SH-SY5Y (cell line): ENCODE results near the gene RALGAPA2.

ENCODE experiments used
- GATA2 ChIP-seq: IDR thresholded peaks from 2 replicates; pipeline ENCODE4 v1.6.1; 2011; ENCODE audit warnings: mild to moderate bottlenecking, low read depth, low read length
- GATA3 ChIP-seq: IDR thresholded peaks from 2 replicates; pipeline ENCODE4 v1.6.1; 2011; ENCODE audit warnings: low read depth, mild to moderate bottlenecking, low read length, moderate library complexity

DNA sequence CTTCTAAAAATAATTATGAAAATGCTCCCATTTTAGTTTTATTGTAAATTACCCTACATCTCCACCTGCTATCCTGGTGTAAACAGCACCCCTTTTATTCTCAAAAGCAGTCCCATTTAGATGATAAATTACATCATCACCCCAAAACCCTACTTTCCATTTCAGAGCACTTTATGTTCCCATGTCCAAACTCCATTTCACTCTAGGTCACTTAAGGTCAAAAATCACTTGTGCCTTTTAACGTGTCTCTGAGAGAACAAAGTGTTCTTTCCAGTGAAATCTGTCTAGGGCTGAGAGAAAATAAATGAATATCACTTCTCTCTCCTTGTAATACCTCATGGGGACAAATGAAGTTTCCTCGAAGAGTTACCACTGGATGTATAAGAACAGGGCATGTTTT, 187.2 kb downstream of the RALGAPA2 start:
- no peak for TF ChIP-seq GATA2
- no peak for TF ChIP-seq GATA3
